Natural killer cell (primary cell): ENCODE data around the gene ATXN2. TPM values are rescaled to one million over a fixed set of nuclear protein-coding genes. Genes with fewer than 3 reads are reported as not detected.
A peak's percentile ranks its signal among the peaks of the same experiment; 100 is the strongest.

Experiments used
- ATAC-seq, 3 donors: fragments of 150-1000 bp in 2 of 3; fragments of 200-7000 bp in 1 of 3; cut with Tn5 transposase; 1 replicate in 1 of 3; 2 replicates in 2 of 3; pipeline ENCODE4 v1.10.0; 2021; ENCODE audit warnings: mild to moderate bottlenecking in 2 of 3, moderate library complexity in 2 of 3
- DNase-seq, 2 donors: peaks; one replicate each; pipeline versions ENCODE4 v3.0.0 to v3.0.0-alpha.2; 2013 to 2021; ENCODE audit warnings: mixed read lengths in 1 of 2
- H3K27ac ChIP-seq: one replicate; pipeline ENCODE4 v1.5.1; 2013; ENCODE audit warnings: mild to moderate bottlenecking, low read length
- H3K27me3 ChIP-seq: one replicate; pipeline ENCODE4 v1.6.1; 2013; ENCODE audit warnings: low read length; ENCODE audit not compliant: control insufficient read depth, insufficient read depth
- H3K36me3 ChIP-seq: one replicate; pipeline ENCODE4 v1.6.1; 2013; ENCODE audit warnings: low read length; ENCODE audit not compliant: control insufficient read depth, insufficient read depth
- H3K4me1 ChIP-seq: one replicate; pipeline ENCODE4 v1.6.1; 2013; ENCODE audit warnings: low read length; ENCODE audit not compliant: control insufficient read depth, insufficient read depth
- H3K4me3 ChIP-seq: one replicate; pipeline ENCODE4 v1.5.1; 2013; ENCODE audit warnings: low read length
- H3K9me3 ChIP-seq: one replicate; pipeline ENCODE4 v1.6.1; 2013; ENCODE audit warnings: low read length; ENCODE audit not compliant: control insufficient read depth, insufficient read depth
- H3K27ac Mint-ChIP-seq, 2 donors: one replicate each; pipeline ENCODE4 v1.8.0; 2022; ENCODE audit warnings: mild to moderate bottlenecking in 2 of 2, mixed read lengths in 2 of 2, moderate library complexity in 1 of 2
- H3K27me3 Mint-ChIP-seq, 2 donors: one replicate each; pipeline ENCODE4 v1.8.0; 2022; ENCODE audit warnings: low read depth in 2 of 2, mixed read lengths in 2 of 2
- H3K36me3 Mint-ChIP-seq: one replicate; pipeline ENCODE4 v1.8.0; 2022; ENCODE audit warnings: mixed read lengths
- H3K4me1 Mint-ChIP-seq, 2 donors: one replicate each; pipeline ENCODE4 v1.8.0; 2022; ENCODE audit warnings: mixed read lengths in 2 of 2
- H3K4me3 Mint-ChIP-seq: one replicate; pipeline ENCODE4 v1.8.0; 2022; ENCODE audit warnings: mild to moderate bottlenecking, moderate library complexity, mixed read lengths
- H3K9me3 Mint-ChIP-seq, 2 donors: one replicate each; pipeline ENCODE4 v1.8.0; 2022; ENCODE audit warnings: mixed read lengths in 2 of 2
- CTCF ChIP-seq: fragments of 200-600 bp; IDR thresholded peaks from one replicate; pipeline ENCODE4 v1.8.0; 2022; ENCODE audit warnings: antibody characterized with exemption
- WGBS: methylation state at CpG from one replicate; pipeline ENCODE4 v1.1.7; 2013; ENCODE audit warnings: missing lambda C conversion rate; ENCODE audit not compliant: insufficient coverage; 5-methylcytosine and 5-hydroxymethylcytosine counted together
- intact Hi-C: fragments of 100-400 bp; cut with micrococcal nuclease; formaldehyde crosslinking; loops from one replicate; pipeline ENCODE4 v1.14.2; 2022
- total RNA-seq, 4 donors: library from RNA; stranded (reverse); fragments of 120-200 nt in 1 of 4; gene quantifications; one replicate each; pipeline versions ENCODE4 v1.2.3 to v1.2.4, GENCODE V29; 2013 to 2022

ATXN2 gene
- 10 to 100 TPM; 44.9 to 56.5 (median 51.5) TPM for total RNA-seq
- 37.4 TPM for total RNA-seq (2013)

GRCh38 chr12:111598637-111599452 is at the start of gene ATXN2:
TSS of gene ATXN2 (minus strand) at chr12:111599315. CDS start at chr12:111599034, 281 bp downstream.
- peak; percentile 24 to 88 for DNase-seq
- Mint-ChIP-seq H3K27me3 (no peaks in the 10 kb centered on the region), H3K36me3 (no peaks in the 10 kb centered on the region), H3K9me3 (no peaks in the 10 kb centered on the region), H3K4me3 (peak within 1 kb of the TSS; percentile 93), H3K27ac (peak within 1 kb of the TSS; percentile 91 to 92), H3K4me1 (peaks cover 28 to 35% of the 10 kb centered on the region in 2 donors)
- H3K9me3 ChIP-seq, result no peaks in the 10 kb centered on the region
- H3K4me1 ChIP-seq, result peaks cover 24% of the 10 kb centered on the region
- H3K27ac ChIP-seq, result peak within 1 kb of the TSS; percentile 82
- no peak for TF ChIP-seq CTCF
- no peaks in the 10 kb centered on the region for H3K27me3 ChIP-seq
- WGBS, result under 1% methylated on average over 119 of the region's 119 CpGs
- ATAC-seq, result peak; percentile 69 to 88 (median 78)
- intact Hi-C loops, result loop anchor here (2.0 kb wide), 1 partner anchor 88 kb away; the partner anchor contains the start of gene ACAD10
- peak within 1 kb of the TSS; percentile 93 for H3K4me3 ChIP-seq
- H3K36me3 ChIP-seq, result no peaks in the 10 kb centered on the region

- Histone ChIP-seq H3K4me1 (no peaks in the 10 kb centered on the region), H3K9me3 (no peaks in the 10 kb centered on the region), H3K4me3 (no peak overlapping the region), H3K27ac (no peak overlapping the region), H3K27me3 (no peaks in the 10 kb centered on the region), H3K36me3 (peaks cover 66% of the 10 kb centered on the region)
- H3K36me3 Mint-ChIP-seq, result peaks cover 8% of the 10 kb centered on the region
- H3K4me1 Mint-ChIP-seq, result peaks cover 0 to 9% of the 10 kb centered on the region in 2 donors
- ATAC-seq (no peak), DNase-seq (no peak)
- intact Hi-C loops, result no loop called here
- H3K27ac Mint-ChIP-seq, result no peak overlapping the region
- no peaks in the 10 kb centered on the region for H3K27me3 Mint-ChIP-seq
- 97% methylated on average over 5 of the region's 5 CpGs for WGBS
- no peaks in the 10 kb centered on the region for H3K9me3 Mint-ChIP-seq
- TF ChIP-seq CTCF, result no peak
- H3K4me3 Mint-ChIP-seq, result no peak overlapping the region
These were observed 46.3 kb upstream of the ATXN2 start for GRCh38 chr12:111645433-111645832.

- Mint-ChIP-seq H3K9me3 (no peaks in the 10 kb centered on the region), H3K27me3 (no peaks in the 10 kb centered on the region), H3K4me3 (no peak overlapping the region), H3K4me1 (peaks cover 0 to 9% of the 10 kb centered on the region in 2 donors), H3K36me3 (peaks cover 8% of the 10 kb centered on the region), H3K27ac (no peak overlapping the region)
- DNase-seq (no peak), ATAC-seq (no peak)
- 97% methylated on average over 3 of the region's 3 CpGs for WGBS
- intact Hi-C loops, result no loop called here
- H3K36me3 ChIP-seq, result peaks cover 54% of the 10 kb centered on the region
- no peaks in the 10 kb centered on the region for H3K4me1 ChIP-seq
- no peak overlapping the region for H3K4me3 ChIP-seq
- H3K9me3 ChIP-seq, result no peaks in the 10 kb centered on the region
- no peaks in the 10 kb centered on the region for H3K27me3 ChIP-seq
- no peak overlapping the region for H3K27ac ChIP-seq
- TF ChIP-seq CTCF, result no peak
These were observed 44.3 kb upstream of the ATXN2 start for GRCh38 chr12:111643427-111643826.
